HCT116 (cell line): Measurements from ENCODE around the gene WHAMM.

Source experiments
- CEBPB ChIP-seq: IDR thresholded peaks from 2 replicates; pipeline ENCODE4 v1.6.1; 2012; ENCODE audit warnings: low read depth
- ELF1 ChIP-seq: IDR thresholded peaks from 2 replicates; pipeline ENCODE4 v1.6.1; 2012; ENCODE audit warnings: low read depth, borderline replicate concordance
- EZH2 ChIP-seq: fragments of 200-600 bp; sonication (generic); IDR thresholded peaks from 2 replicates; pipeline ENCODE4 v1.6.1; 2017; ENCODE audit warnings: antibody characterized with exemption, mixed run types
- FOSL1 ChIP-seq: IDR thresholded peaks from 2 replicates; pipeline ENCODE4 v1.6.1; 2012; ENCODE audit warnings: low read depth
- POLR2A ChIP-seq: IDR thresholded peaks from 2 replicates; pipeline ENCODE4 v1.7.0; 2011; ENCODE audit warnings: borderline replicate concordance; ENCODE audit not compliant: insufficient read depth, insufficient read length; ENCODE audit errors: extremely low read depth
- POLR2AphosphoS5 ChIP-seq: IDR thresholded peaks from 2 replicates; pipeline ENCODE4 v1.6.1; 2011; ENCODE audit warnings: mild to moderate bottlenecking, low read depth, low read length, moderate library complexity
- RAD21 ChIP-seq: IDR thresholded peaks from 2 replicates; pipeline ENCODE4 v1.6.1; 2012; ENCODE audit warnings: low read depth, mild to moderate bottlenecking
- SIN3A ChIP-seq: IDR thresholded peaks from 2 replicates; pipeline ENCODE4 v1.6.1; 2012; ENCODE audit warnings: low read depth
- YY1 ChIP-seq: IDR thresholded peaks from 2 replicates; pipeline ENCODE4 v1.6.1; 2011; ENCODE audit warnings: low read length, low read depth, moderate library complexity, mild to moderate bottlenecking; ENCODE audit not compliant: insufficient replicate concordance; ENCODE audit errors: extremely low read depth
- ZNF274 ChIP-seq: fragments of 200-500 bp; sonication (Bioruptor generic); IDR thresholded peaks from 2 replicates; pipeline ENCODE4 v1.6.1; 2014; ENCODE audit warnings: mild to moderate bottlenecking, low read depth, low read length, inconsistent platforms
- TF ChIP-seq, protein P1 (sequence below), 3 experiments: fragments of 200-600 bp in 1 of 3; sonication (generic) in 1 of 3; IDR thresholded peaks in 2 of 3; conservative IDR thresholded peaks in 1 of 3; 2 replicates each; pipeline ENCODE4 v1.5.1; 2012 to 2017; ENCODE audit warnings: low read depth in 2 of 3, low read length in 2 of 3, antibody characterized with exemption in 1 of 3, borderline replicate concordance in 1 of 3, control low read depth in 1 of 3, mild to moderate bottlenecking in 1 of 3, mixed read lengths in 1 of 3, mixed run types in 1 of 3, moderate library complexity in 1 of 3; ENCODE audit not compliant: insufficient read depth in 1 of 3
- TF ChIP-seq, protein P2 (sequence below): IDR thresholded peaks from 2 replicates; pipeline ENCODE4 v1.6.1; 2012; ENCODE audit warnings: low read depth
- TF ChIP-seq, protein P3 (sequence below): IDR thresholded peaks from 2 replicates; pipeline ENCODE4 v1.6.1; 2012

DNA sequence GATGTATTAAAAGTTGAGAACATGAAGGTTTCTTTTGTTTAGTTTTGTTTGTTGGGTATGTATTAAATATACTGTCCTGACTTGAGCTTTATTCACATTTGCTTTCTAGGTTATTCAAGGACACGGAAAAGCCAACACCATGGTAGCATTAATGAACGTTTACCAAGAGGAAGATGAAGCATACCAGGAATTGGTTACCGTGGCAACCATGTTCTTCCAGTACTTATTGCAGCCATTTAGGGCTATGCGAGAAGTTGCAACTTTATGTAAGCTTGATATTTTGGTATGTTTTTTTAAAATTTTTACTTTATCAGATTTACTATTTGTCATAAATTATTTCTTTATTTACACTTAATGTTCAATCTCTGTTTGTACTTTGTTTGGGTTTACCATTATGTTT, 3.6 kb downstream of the WHAMM start:
- TF ChIP-seq, protein P1, sequence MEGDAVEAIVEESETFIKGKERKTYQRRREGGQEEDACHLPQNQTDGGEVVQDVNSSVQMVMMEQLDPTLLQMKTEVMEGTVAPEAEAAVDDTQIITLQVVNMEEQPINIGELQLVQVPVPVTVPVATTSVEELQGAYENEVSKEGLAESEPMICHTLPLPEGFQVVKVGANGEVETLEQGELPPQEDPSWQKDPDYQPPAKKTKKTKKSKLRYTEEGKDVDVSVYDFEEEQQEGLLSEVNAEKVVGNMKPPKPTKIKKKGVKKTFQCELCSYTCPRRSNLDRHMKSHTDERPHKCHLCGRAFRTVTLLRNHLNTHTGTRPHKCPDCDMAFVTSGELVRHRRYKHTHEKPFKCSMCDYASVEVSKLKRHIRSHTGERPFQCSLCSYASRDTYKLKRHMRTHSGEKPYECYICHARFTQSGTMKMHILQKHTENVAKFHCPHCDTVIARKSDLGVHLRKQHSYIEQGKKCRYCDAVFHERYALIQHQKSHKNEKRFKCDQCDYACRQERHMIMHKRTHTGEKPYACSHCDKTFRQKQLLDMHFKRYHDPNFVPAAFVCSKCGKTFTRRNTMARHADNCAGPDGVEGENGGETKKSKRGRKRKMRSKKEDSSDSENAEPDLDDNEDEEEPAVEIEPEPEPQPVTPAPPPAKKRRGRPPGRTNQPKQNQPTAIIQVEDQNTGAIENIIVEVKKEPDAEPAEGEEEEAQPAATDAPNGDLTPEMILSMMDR (IDR thresholded peaks at IDR 0.05 in 2 of 3, conservative IDR thresholded peaks at IDR 0.05 in 1 of 3; ENCODE audit: borderline replicate concordance in 1 of 3, insufficient read depth in 1 of 3, low read depth in 2 of 3, low read length in 2 of 3): no peak
- TF ChIP-seq EZH2: no peak
- TF ChIP-seq, protein P2, sequence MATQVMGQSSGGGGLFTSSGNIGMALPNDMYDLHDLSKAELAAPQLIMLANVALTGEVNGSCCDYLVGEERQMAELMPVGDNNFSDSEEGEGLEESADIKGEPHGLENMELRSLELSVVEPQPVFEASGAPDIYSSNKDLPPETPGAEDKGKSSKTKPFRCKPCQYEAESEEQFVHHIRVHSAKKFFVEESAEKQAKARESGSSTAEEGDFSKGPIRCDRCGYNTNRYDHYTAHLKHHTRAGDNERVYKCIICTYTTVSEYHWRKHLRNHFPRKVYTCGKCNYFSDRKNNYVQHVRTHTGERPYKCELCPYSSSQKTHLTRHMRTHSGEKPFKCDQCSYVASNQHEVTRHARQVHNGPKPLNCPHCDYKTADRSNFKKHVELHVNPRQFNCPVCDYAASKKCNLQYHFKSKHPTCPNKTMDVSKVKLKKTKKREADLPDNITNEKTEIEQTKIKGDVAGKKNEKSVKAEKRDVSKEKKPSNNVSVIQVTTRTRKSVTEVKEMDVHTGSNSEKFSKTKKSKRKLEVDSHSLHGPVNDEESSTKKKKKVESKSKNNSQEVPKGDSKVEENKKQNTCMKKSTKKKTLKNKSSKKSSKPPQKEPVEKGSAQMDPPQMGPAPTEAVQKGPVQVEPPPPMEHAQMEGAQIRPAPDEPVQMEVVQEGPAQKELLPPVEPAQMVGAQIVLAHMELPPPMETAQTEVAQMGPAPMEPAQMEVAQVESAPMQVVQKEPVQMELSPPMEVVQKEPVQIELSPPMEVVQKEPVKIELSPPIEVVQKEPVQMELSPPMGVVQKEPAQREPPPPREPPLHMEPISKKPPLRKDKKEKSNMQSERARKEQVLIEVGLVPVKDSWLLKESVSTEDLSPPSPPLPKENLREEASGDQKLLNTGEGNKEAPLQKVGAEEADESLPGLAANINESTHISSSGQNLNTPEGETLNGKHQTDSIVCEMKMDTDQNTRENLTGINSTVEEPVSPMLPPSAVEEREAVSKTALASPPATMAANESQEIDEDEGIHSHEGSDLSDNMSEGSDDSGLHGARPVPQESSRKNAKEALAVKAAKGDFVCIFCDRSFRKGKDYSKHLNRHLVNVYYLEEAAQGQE: no peak
- no peak for TF ChIP-seq ELF1
- TF ChIP-seq, protein P3, sequence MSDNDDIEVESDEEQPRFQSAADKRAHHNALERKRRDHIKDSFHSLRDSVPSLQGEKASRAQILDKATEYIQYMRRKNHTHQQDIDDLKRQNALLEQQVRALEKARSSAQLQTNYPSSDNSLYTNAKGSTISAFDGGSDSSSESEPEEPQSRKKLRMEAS: no peak
- no peak for TF ChIP-seq CEBPB
- TF ChIP-seq POLR2A: no peak
- no peak for TF ChIP-seq RAD21
- TF ChIP-seq YY1: no peak
- TF ChIP-seq POLR2AphosphoS5: no peak
- no peak for TF ChIP-seq FOSL1
- TF ChIP-seq ZNF274: no peak
- no peak for TF ChIP-seq SIN3A
